Measurements from ENCODE around the gene TOMM5.

TOMM5 gene

DNA sequence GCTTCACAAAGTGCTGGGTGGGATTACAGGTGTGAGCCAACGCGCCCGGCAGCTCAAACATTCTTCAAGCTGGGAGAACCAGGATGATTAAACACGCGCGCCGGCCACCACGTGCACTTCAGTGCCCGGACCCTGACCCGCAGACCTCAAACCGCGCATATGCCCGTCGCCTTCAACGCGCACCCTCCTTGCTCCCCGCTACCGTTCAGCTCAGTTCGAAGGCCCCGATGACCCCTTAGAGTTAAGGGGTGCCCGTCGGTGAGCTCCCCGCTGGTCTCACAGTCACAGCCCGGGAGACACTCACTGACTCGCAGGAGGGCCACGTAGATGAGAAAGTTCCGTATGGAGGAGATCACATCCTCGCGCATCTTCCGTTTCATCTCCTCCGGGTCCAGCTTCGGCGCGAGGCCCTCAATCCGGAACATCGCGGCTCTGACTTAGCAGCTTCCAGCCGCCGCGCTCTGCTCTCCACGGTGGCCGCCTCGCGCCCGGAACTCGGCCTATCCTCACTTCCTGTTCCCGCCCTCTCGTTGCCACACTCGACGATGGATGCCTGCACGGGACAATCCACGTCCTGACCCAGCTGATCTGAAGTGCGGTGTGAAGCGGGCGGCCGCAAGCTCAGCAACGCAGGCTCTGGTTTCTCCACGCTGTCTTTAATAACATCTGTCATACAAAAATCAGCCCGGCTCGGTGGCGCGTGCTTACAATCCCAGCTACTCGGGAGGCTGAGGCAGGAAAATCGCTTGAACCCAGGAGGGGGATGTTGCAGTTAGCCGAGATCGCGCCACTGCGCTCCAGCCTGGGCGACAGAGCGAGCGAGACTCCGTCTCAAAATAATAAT lies at the start of gene TOMM5:
Gene TOMM5 (minus strand): TSS at position 490 of the 844 bp plus-strand sequence. CDS start 65 bp downstream, at position 425.
- DNase-seq (ENCODE audit: low read depth) = peak; percentile 81

DNA sequence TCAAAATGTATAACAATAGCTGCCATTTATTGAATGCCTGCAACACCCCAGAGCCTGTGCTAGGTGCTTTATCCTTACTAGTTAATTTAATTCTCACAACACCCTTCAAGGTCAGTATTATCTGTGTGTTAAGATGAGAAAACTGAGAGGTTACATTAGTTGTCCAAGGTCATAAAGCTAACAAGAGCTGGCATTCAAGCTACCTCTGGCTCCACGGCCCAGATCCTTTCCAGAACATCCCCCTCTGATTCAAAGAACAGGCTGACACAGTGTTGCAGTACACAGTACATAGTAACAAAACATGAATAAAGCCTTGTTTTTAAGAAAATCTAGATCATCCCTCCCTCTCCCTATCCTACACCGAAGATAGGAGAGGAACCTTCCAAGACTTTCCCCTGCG lies 48.9 kb upstream of the TOMM5 start:
- no peak for DNase-seq (ENCODE audit: low read depth)

DNA sequence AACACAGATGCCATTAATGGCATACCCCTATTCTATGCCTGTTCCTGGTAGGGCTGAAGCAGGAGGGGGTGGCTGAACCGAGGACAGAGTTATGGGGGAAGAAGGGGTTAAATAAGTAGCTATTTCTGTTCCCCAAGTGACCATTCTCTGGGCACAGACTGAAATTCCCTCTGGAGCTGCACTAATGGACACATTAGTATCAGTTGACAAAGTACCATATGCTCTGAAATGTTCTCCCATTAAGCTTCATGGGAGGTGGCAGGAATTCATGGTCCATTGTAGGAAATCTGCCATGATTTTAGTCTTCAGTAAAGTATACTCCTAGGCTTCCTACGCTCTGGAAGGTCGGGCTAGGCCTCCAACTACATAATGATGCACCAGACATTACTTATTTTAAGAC lies 47.8 kb upstream of the TOMM5 start:
- no peak for DNase-seq (ENCODE audit: low read depth)

DNA sequence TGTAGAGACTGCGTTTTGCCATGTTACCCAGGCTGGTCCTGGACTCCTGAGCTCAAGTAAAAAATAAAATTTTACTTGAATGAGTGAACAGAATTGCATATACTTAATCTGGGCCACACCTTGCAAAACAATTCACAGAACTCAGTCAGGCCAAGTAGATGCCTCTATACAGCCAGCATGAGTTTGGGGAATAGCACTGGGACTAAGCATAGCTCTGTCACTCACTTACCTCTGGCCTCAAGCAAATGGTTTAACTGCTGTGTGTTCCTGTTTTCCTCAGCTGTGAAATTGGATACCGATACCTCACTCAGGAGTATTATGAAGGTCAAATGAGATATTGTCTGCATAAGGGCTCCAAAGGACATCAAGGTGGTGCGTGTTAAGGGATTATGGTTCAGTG lies 47.4 kb upstream of the TOMM5 start:
- no peak for DNase-seq (ENCODE audit: low read depth)

DNA sequence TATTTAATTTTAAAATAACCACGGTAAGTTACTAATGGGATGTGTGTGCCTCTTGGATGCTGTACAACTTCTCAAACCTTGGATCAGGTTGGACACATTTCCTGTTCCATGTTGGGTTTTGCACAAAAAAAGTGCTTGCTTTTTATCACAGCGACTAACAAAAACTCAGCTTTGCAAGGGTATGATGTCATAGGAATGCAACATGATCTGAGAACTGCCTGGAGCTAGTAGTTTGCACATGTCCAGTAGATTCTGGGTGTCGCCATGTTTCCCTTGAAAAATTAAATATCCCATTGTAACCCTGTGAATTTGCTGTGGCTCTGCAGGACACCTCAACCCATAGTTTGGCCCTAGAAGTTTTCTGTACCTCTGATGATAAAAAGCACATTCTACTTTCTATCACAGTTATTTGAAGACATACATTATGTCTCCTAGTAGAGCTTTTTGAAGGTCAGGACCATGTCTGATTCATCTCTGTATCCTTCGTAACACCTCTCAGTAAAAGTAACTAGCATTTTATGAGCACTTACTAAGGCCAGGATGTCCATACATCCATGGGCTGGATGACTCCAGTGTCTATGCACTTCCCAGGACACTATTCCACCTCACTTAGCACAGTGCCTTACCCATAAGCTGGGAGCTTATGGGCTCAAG lies 46.8 kb upstream of the TOMM5 start:
- DNase-seq (ENCODE audit: low read depth) = no peak

- DNase-seq (ENCODE audit: low read depth) = no peak
Observed at GRCh38 chr9:37636511-37637448, 44.4 kb upstream of the TOMM5 start.

DNA sequence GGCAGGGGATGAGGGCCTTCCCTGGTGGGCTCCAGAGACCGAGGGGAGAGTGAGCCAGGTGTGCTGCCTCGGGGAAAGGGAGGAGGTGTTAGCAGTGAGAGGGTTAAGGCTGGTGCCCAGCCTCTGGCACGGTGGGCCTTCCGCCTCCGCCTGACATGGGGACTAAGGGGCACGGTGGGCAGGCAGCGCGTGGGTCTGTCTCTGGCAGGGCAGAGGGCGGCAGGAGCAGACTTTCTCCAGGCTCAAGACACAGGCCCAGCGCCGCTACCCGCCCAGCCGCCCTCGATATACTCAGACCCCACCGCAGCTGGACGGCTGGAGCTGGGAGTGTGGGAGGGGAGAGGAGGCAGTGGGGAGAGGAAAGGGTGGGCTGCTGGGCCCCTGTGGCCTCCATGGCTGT lies 43.4 kb upstream of the TOMM5 start:
- no peak for DNase-seq (ENCODE audit: low read depth)

GRCh38 chr9:37632479-37632878 lies 40.1 kb upstream of the TOMM5 start:
- no peak for DNase-seq (ENCODE audit: low read depth)

DNA sequence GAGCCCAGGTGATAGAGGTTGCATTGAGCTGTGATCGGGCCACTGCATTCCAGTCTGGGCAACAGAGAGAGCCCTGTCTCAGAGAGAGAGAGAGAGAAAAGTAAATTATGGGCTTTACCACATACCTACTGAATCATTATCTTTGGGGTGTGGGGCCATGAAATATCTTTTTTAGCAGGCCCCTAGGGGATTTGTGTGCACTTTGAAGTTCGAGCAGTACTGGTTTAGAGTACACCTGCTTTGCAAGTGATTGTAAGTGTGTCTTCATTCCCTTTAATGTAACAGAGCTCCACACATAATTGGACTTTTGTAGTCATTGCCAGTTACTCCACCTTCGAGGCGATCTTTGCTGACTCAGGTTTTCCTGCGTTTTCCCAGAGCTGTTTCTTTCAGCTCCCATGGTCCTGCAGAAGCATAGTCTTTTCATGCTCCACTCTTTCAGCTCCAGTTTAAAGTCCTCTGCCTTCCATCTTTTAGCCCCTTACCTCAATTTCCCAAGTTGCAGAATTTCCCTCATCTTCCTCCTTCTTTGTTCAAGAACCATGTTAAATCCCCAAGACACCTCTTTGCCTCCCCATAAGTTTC lies 34.4 kb upstream of the TOMM5 start:
- DNase-seq (ENCODE audit: low read depth) = no peak

DNA sequence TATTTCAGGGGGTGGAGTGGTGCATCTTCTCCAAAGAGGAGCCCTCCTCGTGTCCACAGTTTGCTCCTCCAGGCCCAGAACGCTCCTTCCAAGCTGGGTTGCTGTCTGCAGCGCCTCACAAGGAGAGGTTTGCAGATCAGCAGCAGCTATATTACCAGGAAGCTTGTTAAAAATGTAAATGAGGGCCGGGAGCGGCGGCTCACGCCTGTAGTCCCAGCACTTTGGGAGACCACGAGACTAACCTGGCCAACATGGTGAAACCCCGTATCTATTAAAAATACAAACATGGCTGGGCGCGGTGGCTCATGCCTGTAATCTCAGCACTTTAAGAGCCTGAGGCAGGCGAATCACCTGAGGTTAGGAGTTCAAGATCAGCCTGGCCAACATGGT lies 33.4 kb upstream of the TOMM5 start:
- no peak for DNase-seq (ENCODE audit: low read depth)

- DNase-seq (ENCODE audit: low read depth) = no peak
Observed at GRCh38 chr9:37625036-37625757, 32.8 kb upstream of the TOMM5 start.

- DNase-seq (ENCODE audit: low read depth) = no peak
Observed at GRCh38 chr9:37624073-37624472, 31.7 kb upstream of the TOMM5 start.

DNA sequence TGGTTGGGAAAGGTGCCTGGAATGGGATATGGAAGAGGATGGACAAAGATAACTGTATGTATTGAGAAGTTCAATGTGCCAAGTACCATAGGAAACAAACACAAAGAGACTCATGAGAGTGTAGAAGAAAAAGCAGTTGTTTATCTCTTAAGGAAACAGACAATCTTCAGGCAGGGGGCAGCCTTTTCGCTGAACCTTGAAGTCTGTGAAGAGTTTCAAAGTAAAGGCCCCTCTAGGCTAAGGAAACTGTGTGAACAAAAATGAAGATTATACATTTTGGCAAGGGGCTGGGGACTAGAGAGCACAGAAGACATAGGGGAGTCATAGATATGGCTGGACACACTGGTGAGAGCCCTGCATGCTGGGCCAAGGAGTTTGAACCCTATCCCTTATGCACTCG lies 30.9 kb upstream of the TOMM5 start:
- no peak for DNase-seq (ENCODE audit: low read depth)

DNA sequence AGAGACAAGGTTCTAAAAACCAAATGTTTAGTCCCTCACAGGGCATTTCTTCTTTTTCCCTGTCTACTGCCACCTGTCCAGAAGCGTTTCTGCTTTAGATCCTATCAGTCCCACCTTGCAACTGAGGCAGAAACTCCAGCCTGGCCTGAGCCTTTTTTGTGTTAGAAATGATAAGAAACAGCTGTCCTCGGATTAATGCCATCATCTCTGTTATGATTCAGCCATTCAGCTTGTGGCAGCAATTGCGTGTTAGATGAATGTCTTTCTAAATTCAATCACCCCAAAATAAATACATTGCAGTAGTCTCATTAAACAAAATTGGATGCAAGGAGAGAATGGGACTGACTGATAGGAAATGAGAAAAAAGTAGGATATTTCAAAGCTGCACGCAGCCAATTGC lies 30.1 kb upstream of the TOMM5 start:
- DNase-seq (ENCODE audit: low read depth) = no peak

DNA sequence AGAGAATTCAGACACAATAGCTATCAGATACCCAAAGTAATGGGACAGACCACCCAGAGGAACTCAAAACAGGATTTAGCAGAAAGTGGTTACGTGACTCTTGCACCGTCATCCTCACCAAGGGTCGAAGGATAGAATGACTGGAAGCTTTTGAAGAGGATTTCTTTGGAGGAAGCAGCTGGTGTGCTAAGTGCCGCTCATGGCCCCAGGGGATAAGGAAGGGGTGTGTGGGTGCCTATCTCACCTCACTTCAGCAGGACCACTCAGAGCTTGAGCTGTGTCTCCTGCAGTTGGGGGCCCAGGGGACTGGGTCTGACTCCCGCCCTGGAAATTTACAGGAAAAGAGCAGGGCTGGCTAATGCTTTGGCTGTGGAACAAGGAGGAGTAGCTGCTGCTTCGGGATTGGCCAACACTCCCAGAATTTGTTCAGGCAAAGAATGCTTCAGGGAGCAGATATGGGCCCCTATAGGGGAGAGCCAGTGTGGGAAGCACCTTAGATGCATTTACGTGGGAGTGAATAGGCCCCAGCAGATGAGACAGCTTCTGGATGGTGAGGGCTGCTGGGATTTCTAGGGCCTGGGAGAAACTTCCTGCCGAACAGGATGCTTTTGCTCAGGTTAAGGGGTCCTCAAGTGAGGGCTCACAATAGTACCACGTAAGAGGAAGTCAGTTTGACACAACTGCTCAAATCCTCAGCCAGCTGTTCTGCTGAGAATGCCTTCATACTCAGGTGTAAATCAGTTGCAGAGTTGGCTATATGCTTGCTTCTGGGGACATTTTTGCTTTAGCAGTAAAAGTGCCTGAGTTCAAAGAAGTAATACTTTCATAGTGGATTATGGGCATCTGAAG lies 29.1 kb upstream of the TOMM5 start:
- DNase-seq (ENCODE audit: low read depth) = no peak

- DNase-seq (ENCODE audit: low read depth) = no peak
Observed at GRCh38 chr9:37620396-37620795, 28.0 kb upstream of the TOMM5 start.

GRCh38 chr9:37619806-37620205 lies 27.4 kb upstream of the TOMM5 start:
- DNase-seq (ENCODE audit: low read depth) = no peak

DNA sequence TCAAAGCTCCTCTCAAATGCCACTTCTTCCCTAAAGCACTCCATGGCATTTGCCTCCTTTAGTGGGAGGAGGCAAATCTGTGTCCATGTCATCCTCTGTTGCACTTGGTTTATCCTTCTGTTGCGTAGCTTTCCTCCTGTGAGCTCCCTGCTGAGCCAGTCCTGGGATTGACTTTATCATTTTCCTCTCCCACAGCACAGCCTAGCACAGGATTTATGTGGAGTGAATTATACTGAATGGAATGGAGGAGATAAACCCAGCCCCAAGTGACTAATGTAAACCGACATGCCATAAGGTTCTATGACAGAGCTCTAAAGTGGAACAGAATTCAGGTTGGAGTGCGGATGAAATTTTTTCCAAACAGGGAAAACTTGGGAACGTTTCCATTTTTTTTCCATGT lies 26.4 kb upstream of the TOMM5 start:
- no peak for DNase-seq (ENCODE audit: low read depth)

- DNase-seq (ENCODE audit: low read depth) = no peak
Observed at GRCh38 chr9:37617832-37618231, 25.4 kb upstream of the TOMM5 start.

- DNase-seq (ENCODE audit: low read depth) = no peak
Observed at GRCh38 chr9:37617161-37617560, 24.8 kb upstream of the TOMM5 start.

- no peak for DNase-seq (ENCODE audit: low read depth)
Observed at GRCh38 chr9:37611961-37612360, 19.6 kb upstream of the TOMM5 start.

All from activated gamma-delta T cell treated with anti-CD3 and anti-CD28 coated beads, Interleukin-2, amount 50 U/mL, for 16 hours (primary cell).